ENCODE results near the gene SNX7.

The SNX7 gene

DNA sequence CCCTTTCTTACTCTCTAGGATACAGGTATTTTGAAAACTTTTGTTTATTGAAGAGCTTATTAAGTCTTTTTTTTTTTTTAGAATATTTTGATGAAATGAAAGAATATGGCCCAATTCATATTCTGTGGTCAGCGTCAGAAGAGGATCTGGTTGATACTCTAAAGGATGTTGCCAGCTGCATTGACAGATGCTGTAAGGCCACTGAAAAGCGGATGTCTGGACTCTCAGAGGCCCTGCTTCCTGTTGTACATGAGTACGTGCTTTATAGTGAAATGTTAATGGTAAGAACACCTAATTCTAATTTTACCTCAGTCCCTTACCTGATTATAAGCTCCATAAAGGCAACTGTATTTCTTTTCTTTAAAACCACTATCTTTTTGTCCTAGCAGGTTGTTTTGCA lies 37.1 kb downstream of the SNX7 start:
- no peak for DNase-seq

DNA sequence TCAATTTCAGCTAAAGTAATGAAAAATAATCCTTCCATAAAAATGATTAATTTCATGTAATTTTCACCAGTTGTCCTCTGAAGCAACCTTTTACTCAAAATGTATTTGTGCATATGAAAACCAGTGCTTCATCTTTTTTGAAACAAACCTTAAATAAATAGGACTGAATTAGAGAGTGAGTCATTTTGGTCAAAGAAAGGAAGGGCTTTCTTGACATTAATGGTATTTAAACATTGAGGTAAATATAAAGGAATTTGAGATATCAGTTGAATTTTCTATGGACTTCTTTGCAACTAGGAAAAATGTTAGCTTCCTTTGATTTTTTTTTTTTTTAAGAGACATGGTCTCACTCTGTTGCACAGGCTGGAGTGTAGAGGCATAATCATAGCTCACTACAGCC lies 38.7 kb downstream of the SNX7 start:
- DNase-seq = no peak

DNA sequence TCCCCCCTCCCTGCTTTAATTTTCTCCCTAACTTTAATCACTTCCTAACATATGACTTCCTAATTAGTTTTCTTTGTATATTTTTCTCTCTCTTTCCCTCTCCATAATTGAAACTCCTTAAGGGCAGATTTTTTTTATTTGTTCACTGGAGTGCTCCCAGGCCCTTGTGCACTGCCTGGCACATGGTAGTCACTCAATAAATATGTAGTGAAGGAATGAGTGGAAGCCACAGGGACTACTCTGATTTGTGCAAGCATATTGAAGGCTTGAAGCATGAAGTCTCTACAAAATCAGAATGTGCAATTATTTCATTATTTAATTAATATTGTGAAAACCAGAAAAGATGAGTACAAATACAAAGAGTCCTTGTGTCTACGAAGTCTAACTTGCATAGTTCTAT lies 41.5 kb downstream of the SNX7 start:
- DNase-seq = no peak

DNA sequence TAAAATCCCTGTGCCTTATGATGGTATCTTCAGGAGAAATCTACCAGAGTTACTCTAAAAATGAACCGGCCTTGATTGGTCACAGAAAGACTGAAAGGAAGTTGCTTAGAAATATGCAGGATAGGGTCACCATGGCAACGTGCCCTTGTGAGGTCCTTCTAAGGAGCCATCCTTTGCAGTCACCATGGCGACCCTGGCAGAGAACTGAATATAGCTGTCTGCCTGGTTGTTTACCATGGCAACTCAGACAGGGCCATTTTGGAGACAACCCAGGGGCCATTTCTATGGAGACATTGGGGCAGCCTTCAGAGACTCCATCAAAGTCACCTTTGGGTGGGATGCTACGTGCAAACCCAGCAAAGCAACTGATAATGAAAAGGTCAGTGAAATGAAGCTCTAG lies 43.0 kb downstream of the SNX7 start:
- no peak for DNase-seq

DNA sequence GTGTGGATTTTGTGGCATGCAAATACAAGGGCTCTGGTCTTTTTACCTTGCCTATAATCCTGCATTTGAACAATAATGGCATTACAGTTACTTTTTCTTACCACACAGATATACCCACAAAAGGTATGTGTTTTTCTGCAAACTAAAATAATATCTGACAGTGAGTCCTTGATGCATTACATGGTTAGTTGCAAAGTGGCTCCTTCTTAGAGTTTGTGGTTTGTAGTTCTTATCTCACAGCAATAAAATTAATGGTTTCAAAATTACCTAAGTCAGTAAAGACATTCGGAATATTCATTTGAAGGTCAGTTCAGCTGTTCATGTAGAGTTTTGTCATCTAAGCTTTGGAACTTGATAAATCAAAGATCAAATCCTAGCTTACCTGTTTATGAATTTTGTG lies 43.5 kb downstream of the SNX7 start:
- no peak for DNase-seq

DNA sequence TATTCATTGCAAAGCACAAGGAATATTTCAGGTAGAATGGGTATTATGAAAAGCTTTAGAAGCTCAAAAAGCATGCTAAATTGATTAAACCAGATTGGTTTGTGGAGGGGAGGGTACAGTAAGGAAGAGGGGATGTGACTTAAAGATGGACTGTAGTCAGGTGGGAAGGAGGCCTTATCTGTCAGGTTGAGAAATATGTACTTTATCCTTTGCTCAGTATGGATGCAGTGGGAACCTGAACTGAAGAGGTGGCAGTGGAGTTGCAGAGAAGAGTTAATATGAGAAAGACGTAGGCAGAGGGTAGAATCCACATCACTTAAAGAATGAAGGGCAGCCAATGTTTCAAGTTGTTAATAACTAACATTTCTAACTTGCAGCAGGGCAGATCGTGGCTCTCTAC lies 44.1 kb downstream of the SNX7 start:
- no peak for DNase-seq

DNA sequence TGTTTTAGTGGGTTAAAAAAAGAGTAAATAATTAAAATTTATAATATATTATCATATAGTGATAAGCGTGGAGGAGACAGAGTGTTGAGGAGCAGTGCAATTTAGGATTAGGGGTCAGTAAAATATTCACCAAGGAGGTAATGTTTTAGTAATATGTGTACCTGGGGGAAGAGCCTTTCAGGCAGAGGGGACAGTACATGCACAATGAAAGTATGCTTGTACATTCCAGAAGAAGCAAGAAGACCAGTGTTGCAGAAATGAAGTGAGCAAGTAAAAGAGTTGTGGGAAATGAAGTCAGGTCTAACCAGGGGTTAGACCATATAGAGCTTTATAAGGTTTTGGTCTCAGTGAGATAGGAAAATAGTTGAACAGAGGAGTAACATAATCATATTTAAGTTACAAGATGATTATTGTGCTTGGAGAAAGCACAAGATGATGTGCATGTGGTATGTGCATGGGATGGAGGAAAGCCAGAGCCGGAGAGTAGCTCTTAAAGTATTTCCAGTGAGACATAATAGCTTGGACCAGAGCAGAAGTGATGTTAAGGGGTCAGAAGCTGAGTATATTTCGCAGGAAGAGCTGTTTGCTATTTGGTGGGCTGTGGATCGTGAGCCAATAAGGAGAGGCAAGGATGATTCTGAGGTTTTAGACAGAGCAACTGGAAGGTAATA lies 44.8 kb downstream of the SNX7 start:
- no peak for DNase-seq

DNA sequence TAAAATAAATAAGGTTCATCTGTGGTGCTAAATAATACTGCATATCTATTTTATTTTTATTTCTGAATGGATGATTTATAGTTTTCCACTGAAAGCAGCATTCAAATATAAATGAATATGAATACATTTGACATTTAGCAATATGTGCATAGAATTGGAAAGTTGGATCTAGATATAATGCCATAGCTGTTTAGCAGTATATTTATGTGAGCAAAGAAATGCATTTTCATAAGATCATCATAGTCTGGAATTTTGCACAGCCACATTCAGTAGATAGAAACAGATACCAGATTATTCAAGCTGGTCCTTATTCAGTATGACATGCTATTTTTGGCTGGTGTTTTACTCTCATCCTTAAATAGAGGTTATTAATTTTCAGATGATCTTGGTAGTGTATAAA lies 46.0 kb downstream of the SNX7 start:
- no peak for DNase-seq

DNA sequence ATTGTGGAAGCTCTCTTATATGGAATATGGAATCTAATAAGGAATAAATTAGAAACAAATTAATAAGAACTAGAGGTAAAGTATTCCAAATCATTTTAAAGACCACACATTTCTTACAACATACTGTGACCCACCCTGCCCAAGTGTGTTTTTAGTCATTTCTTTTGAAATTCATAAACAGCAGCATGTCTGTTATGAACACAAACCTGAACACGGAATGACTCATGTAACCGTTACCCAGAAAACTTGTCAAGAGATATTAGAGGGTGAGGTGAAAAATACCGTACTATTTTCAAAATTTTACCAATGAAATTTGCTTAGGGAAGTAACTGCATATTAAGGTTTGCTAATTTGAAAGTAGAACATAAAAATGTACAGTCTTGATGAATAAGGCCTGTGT lies 48.4 kb downstream of the SNX7 start:
- no peak for DNase-seq

DNA sequence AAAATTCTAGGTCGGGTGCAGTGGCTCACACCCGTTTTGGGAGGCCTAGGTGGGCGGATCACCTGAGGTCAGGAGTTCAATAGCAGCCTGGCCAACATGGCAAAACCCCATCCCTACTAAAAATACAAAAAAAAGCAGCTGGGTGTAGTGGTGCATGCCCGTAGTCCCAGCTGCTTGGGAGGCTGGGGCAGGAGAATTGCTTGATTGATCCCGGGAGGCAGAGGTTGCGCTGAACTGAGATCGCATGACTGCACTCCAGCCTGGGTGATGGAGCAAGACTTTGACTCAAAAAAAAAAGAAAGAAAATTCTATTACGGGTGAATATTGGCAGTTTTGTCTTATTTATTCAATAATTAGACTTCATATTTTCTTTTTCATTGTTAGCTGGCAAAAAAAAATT lies 62.1 kb downstream of the SNX7 start:
- DNase-seq = no peak

DNA sequence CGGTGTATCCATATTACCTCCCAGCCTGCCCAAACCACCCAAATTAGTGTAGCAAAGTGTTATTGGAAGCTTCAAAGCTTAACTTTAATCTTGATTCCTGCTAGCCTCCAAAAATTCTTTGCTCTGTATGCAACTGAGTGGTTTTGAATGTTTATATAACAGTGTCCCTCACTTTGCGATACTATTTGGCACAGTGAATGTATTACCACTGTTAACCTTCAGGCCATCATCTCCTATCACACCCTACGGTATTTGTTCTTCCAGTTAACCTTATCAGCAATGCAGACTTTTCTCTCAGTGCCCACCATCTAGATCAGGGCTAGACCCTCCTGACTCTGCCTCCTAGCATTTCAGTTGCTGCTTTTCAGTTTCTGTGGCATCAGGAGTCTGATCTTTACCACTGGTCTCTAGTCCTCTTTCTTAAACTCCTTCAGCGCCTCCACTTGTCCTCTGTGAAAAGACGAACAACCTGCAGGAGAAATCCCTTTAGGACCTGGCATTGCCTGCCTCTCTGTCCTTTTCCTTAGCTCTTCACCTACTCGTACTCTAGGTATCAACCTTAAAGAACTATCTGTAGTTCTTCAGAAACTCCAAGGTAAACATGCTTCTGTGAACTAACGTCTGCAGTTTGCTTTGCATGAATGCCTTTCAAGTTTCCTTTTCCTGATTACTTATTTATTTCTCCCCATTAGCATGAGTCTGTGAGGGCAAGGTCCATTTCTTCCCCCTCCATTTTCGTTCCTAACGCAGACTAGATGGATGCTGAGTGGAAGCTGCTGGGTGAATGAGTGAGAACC lies 71.7 kb downstream of the SNX7 start:
- DNase-seq = no peak

DNA sequence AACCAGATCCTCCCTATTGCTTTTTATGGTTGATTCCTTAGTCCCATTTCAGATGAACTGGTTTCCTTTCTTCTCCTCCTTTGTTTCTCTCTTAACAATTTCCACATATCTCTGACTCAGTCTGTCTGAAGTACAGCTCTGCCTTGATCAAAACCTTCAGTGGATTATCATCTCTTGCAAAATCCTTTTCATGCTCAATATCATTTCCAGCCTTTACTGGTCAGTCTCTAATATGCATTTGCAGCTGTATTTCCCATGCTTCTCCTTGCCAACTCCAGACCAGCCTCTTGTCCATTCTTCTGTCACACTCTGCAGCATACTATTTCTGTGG lies 72.2 kb downstream of the SNX7 start:
- DNase-seq = no peak

DNA sequence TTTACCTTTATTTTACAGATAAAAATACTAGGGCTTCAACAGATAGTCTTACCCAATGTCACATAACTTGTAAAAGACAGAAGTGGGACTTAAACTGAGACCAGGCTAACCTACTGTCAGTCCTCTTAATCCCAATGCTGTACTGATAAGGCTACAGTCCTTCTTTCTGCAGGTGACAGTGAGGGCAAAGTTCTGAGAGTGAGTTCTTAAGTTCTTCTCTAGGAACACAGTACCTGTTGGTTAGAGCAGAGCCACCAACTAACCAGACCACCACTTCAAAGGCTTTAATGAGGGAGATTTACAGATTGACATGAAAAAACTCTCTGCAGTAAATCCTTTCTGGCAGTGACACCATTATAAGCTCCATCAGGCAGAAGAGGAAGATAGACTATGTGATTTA lies 74.2 kb downstream of the SNX7 start:
- DNase-seq = no peak

DNA sequence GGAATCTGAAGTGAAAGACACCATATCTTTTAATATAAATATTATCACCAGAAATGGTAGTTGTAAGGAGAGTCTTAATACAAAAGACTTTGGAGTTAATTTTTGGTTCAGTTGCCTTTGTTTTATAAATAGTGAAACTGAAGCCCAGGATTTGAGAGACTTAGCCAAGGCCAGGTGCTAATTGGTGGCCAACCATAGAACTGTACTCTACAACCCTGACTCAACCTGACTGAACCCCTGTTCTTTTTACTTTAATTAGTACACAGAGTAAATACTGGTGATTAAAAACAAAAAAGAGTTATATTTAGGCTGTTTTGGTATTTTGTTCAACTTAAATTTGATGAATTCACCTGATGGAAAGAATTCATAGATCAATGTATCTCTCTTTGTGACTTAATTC lies 76.3 kb downstream of the SNX7 start:
- no peak for DNase-seq

DNA sequence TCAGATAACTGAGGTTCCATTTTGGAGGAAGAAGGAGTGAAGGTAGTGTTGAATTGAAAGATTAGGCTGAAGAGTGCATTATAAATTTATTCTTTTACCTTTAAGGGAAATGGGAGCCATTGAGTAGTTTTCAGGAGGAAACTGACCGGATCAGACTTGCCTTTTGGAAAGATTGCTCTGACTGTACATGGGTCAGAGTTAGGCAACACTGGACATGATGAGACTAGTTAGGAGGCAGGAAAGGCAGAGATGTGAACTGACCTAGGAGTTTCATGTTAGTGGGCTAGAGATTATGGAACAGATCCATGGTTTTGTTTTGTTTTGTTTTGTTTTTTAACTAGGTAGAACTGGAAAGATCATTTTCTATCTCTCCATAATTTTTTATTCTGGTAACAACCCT lies 78.2 kb downstream of the SNX7 start:
- DNase-seq = no peak

DNA sequence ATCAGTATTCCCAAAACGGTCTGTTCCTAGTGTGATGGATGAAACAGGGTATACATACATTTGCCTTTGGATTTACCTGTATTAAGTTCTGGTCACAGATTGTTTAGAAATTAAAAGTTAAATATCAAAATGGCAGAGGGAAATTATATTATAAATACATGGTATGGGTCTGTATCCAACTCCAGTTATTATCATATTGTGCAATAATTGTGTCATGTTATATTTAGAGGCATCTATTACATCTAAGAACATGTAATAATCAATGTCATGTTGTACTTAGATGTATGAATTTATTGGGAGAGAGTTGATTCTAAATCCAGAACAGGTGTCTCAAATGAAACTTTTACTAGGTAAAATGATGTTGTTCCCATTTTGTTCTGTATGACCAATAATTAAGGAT lies 79.6 kb downstream of the SNX7 start:
- no peak for DNase-seq

DNA sequence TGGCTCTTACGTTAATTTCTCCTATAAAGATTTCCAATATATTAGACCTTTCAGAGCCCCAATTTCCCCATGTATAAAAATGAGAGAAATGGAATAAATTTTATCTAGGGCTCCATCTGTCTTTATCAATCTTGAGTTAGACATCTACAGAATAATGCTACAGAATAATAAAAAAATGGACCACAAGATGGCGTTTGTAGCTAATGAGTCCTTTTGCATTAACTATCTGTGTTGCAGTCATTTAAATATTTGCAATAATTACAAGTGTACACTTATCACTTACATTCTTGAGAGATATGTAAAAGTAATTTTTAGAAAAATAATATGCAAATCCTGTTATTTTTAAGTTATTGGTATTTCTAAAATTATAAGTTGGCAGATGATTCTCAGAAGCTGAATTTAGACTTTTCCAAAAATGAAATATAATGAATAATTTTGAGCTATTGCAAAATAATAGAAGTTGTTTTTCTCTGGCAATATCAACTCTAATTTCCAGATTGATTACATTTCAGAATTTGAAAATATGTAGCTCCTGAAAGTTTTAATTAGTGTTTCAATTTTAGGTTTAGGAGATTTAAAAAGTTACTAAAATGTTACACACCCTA lies 87.7 kb downstream of the SNX7 start:
- no peak for DNase-seq

DNA sequence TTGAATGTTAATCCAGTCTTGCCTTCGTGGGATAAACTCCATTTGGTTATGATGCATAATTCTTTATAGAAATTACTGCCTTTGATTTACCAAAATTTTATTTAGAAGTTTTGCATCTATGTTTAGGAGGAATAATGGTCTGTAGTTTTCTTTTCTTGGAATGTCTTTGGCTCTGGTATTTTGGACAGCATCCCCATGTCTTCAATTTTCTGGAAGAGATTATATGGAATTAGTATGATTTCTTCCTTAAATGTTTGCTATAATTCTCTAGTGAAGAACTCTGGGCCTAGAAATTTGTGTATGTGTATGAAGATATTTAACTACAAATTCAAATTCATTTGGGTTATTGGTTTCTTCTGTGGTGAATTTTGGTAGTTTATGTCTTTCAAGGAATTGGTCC lies 92.7 kb downstream of the SNX7 start:
- no peak for DNase-seq

DNA sequence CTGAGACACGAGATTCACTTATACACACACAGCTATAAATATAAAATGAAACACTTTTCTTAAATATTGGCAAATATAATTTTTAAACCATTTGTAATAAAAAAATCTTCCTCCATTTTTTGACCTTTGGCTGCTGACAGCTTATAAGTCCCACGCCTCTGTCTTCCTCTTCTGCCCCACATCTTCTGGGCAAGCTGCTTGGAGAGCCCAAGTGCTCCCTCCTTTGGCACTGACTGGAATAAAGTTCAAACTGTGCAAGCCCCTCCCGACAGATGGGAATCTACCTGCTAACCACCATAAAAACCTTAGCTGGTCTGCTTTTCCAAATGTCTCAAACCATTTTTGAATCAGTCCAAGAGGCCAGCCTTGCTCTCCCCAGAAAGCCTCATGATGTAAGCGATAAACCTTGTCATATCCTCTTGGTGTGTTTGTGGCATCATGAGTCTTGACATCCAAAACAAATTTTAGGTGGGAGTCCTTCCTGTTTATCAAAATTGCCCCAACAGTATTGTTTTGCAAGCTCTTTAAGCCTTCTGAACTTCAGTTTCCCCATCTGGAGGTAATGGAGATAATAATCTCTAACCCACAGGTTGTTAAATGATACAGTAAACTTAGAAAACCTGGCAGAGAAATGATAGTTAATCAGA lies 99.8 kb downstream of the SNX7 start:
- no peak for DNase-seq

DNA sequence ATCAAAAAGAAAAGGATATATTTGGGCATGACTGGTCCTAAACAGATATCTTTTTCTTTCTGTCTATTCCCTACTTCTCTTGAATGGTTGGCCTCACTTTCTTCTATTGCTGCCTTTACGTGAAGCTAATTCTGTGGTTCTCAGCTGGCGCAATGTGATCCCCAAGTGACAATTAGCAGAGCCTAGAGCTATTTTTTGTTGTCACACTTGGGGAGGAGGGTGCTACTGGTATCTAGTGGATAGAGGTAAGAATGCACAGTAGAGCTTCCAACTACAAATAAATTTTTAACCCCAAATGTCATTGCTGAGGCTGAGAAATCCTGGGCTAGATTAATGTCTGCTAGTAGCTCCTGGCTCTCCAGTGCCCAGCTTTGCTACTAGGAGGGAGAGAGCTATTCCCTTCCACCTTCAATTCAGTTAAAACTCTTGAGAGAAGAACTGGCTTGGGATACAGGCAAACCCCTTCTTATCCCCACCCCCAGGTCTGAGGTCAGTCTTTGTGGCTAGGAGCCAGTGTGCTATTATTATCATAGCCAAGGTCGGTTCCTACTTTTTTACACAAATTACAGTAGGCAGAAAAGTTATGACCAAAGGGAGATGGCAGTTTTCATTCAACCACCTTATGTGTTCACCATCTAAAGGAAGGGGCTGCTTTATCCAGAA lies 102.1 kb downstream of the SNX7 start:
- no peak for DNase-seq

DNA sequence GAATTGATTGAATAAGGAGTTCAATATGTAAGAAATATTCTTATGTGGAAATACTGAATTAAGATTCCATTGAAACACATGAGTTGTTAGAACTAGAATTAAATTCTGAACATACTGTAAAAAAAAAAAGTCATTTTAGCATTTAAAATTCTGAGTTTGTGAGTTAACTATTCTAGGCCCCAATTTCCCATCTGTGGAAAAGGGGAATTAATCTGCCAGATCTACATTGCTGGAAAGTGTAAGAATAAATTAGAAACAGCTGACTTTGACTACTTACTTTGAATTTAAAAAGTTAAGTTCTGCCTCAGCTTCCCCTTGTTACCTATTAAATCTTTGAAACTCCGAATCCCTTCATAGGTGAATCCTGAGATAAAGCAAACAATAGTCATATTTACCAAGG lies 103.0 kb downstream of the SNX7 start:
- no peak for DNase-seq

DNA sequence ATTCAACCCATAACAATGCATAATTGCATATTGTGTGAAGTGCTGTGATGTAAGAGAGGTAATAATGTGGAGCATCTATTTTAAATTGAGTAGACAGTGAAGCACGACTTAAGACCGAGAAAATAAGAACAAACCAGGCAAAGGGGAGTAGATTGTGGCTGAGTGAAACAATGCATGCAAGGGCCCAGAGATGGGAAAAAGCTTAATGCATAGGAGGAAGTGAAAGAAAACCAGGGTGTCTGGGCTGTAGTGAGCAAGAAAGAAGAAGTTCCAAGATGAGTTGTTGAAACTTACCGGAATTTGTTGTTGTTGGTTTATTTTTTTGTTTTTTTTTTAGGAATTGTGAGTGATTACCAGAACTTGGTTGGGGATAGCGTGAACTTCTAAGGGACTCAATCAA lies 104.7 kb downstream of the SNX7 start:
- peak; percentile 11 for DNase-seq

DNA sequence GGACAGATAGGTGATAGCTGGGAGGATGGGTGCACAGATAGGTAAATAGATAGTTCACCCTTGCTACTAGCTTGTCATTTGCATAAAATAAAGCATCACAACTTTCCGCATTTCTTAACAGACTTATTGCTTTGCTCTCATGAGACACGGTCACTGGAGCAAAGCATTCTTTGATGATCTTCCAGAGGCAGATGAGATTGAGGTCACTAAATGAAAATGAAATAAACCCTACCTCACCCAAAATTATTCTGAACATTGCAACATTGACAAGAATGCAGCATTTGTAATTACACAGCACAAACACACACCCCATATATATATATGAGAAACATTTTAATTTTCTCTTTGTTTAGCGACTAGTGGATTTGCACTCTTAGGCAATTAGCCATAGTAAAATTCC lies 107.6 kb downstream of the SNX7 start:
- no peak for DNase-seq

DNA sequence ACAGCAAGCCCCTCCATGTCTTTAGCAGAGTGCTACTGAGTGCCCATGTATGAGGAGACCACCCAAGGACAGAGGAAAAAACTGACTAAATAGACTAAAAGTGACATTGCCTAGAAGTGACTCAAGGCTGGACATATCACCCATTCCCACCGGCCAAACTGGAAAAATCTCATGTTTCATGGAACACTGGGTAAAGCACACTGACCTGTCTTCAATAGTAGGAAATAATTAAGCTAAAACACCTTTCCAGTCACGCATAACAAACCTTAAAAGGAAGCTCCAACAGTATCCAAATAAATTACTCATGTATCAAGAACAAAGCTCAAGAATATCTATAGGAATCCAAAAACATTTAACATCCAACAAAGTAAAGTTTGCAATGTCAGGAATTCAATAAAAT lies 120.4 kb downstream of the SNX7 start:
- DNase-seq = no peak

Data from SIG-M5 (cell line).